Adipose tissue (tissue), 3 donors: ENCODE measurements around the gene FAM162B. TPM values are rescaled to one million over a fixed set of nuclear protein-coding genes. Genes with fewer than 3 reads are reported as not detected.
"Not testable (repeated sequence)": the region's sequence is repeated elsewhere in the genome, so short reads cannot be mapped to it uniquely, and the experiment has no call there.

Source experiments
- H3K27ac ChIP-seq: one replicate; pipeline ENCODE4 v1.5.1; 2013; ENCODE audit warnings: low read depth, low read length
- WGBS, 3 donors: extraction: QIAGEN DNeasy Blood & Tissue Kit; methylation state at CpG; one replicate each; pipeline ENCODE4 v1.1.7; 2013; 5-methylcytosine and 5-hydroxymethylcytosine counted together
- polyA plus RNA-seq, 3 donors: library from polyadenylated mRNA; stranded (reverse); fragments of 200-250 nt; gene quantifications; one replicate each; pipeline ENCODE4 v1.2.3, GENCODE V29; 2013
- donor health status: healthy with polysubstance abuse.
- donor health status: Bipolar disorder and iron deficiency.
- donor health status: healthy.

Gene FAM162B
- polyA plus RNA-seq, 3 donors: 2.4 to 9.9 (median 9.0) TPM

DNA sequence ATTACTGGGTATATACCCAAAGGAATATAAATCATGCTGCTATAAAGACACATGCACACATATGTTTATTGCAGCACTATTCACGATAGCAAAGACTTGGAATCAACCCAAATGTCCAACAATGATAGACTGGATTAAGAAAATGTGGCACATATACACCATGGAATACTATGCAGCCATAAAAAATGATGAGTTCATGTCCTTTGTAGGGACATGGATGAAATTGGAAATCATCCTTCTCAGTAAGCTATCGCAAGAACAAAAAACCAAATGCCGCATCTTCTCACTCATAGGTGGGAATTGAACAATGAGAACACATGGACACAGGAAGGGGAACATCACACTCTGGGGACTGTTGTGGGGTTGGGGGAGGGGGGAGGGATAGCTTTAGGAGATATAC is 25.0 kb downstream of the FAM162B start:
- not testable (repeated sequence) for H3K27ac ChIP-seq
- WGBS, 3 donors: 89 to 94% (median 93%) methylated on average over 3 of the region's 3 CpGs

DNA sequence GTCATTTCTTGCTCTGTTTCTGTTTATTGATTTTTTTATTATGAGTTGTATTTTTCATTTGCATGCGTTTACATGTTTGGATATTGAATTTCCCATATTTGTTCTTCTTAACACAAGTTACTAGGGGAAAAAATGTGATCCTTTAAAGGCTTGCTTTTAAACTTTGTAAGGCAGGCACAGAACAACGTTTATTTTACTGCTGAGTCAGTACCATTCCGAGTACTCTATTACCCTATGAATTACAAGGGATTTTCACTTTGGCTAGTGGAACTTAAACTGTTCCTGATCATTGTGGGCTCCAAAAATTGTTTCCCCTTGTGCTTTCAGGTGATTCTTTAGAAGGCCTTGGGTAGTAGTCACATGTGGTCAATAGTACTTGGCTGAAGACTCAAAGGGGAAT is 28.5 kb downstream of the FAM162B start:
- 95 to 98% (median 98%) methylated on average over 3 of the region's 3 CpGs for WGBS, 3 donors
- H3K27ac ChIP-seq: no peak overlapping the region

DNA sequence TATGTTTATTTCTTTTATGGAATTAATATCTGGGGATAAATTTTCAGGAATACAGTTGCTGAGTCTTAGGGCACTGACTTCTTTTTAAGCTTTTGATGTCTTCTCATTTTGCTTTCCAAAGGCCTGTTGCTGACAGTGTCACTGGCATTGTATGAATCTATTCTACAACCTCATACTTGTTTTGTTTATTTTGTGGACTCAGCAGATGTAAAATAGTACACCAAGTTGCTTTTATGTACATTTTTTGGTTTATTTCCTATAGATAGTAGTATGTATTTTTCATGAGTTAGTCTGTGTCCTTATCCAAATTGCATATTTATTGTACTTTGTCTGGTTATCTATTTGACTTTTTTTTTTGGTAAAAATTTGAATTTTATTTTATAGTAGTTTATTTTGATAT is 35.0 kb downstream of the FAM162B start:
- H3K27ac ChIP-seq: no peak overlapping the region

DNA sequence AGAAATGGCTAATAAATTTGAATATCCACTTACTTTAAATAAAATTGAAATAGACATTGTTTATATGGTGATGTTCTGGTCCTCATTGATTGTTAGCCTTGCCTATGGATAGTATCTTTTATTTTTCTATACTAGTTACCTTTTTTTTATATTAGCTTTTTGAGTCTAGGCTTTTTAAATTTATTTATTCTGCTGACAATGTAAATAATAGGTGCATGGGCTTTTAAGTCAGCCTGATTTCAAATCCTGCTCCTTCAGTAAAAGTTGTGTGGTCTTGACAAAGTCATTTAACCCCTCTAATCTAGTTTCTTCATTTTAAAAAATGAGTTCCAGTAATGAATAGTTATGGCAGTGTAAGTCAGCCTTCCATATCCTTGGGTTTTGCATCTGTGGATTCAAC is 38.6 kb downstream of the FAM162B start:
- no peak overlapping the region for H3K27ac ChIP-seq

DNA sequence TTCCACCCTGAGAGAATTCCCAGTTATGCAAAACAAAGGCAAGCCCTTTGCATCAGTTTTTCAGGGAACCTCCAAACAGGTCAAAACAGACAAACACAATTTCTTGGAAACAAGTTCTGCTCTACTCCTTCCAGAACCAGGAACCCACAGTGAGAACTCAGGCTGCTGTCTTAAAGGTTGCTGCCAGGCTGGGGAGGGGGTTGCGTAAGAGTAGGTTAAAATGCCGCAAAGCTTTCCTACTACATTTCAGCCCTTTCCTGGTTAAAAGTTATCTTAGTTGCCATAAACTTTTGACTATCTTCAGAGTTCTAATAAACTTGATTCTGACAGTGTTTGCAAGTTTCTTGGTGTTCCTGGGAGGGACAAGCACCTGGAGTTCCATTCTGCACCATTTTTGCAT is 50.8 kb downstream of the FAM162B start:
- WGBS, 3 donors: 78 to 98% (median 78%) methylated on average over 2 of the region's 2 CpGs
- H3K27ac ChIP-seq: no peak overlapping the region

DNA sequence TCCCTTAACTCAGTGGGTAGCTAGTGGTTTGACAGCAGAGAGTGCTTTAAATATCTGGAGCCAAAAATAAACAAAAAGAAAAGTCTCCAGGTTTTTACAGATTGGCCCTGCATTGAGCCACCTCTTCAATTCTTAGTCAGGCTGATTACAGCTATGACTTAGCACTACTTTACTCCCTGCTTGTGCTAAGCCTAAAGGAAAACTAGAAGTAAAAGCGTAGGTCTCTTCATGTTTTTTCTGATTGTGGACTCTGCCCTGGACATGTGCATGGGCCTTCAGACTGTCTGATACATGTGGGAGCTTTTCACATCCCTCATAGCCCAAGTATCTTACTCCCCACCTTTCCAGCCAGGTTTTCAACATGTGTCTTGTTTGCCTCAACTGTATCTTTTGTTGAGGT is 51.2 kb downstream of the FAM162B start:
- 94 to 100% (median 96%) methylated on average over 1 of the region's 1 CpG for WGBS, 3 donors

DNA sequence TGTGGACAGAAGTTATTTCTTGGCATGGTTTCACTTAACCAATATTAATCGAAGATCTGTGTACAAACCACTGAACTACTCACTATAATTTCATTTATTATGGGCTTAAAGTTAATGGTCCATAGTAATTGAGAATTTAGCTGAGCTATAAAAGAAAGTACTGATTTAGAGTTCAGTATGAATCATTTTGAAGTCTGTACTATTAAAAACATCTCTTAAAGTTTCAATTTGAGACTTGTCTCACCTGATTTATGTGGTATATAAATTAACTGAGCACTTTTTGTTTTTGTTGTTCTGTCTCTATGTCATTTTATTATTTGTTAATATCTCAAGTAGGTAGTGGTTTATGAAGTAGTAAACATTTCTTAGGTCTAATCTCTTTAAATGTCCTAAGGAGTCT is 59.6 kb downstream of the FAM162B start:
- no peak overlapping the region for H3K27ac ChIP-seq
- WGBS, 3 donors: 74 to 92% (median 90%) methylated on average over 1 of the region's 1 CpG

More for the DNA sequence above, 51.2 kb downstream of the FAM162B start:
- no peak overlapping the region for H3K27ac ChIP-seq

DNA sequence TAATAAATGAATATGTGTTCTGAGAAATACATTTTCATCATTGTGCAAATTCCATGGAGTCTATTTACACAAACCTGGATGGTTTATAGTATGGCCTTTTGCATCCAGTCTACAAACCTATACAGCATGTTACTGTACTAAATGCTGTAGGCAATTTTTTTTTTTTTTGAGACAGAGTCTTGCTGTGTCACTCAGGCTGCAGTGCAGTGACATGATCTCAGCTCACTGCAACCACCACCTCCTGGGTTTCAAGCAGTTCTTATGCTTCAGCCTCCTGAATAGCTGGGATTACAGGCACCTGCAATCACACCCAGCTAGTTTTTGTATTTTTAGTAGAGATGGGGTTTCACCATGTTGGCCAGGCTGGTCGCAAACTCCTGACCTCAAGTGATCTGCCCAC is 61.6 kb downstream of the FAM162B start:
- not testable (repeated sequence) for H3K27ac ChIP-seq
- WGBS, 3 donors: 95 to 100% (median 100%) methylated on average over 1 of the region's 1 CpG

Other genes with a start within 250 kb of the FAM162B start
- under 1 TPM; 0.02 to 0.45 (median 0.06) TPM for gene TRAPPC3L, start 220.0 kb downstream of the FAM162B start, polyA plus RNA-seq
- gene CALHM4, start 212.0 kb downstream of the FAM162B start, polyA plus RNA-seq: not detected
- gene RWDD1, start 194.2 kb downstream of the FAM162B start, polyA plus RNA-seq: 10 to 100 TPM; 38.8 to 82.7 (median 40.1) TPM
- under 1 TPM; 0.15 to 0.27 (median 0.22) TPM for gene RSPH4A, start 149.2 kb downstream of the FAM162B start, polyA plus RNA-seq
- gene ZUP1, start 97.0 kb downstream of the FAM162B start, polyA plus RNA-seq: 1 to 10 TPM; 4.4 to 5.7 (median 4.7) TPM
- 1 to 10 TPM; 1.0 to 4.7 (median 4.4) TPM for gene KPNA5, start 84.5 kb downstream of the FAM162B start, polyA plus RNA-seq
- not detected for gene GPRC6A, start 63.4 kb upstream of the FAM162B start, polyA plus RNA-seq
- gene RFX6, start 111.5 kb upstream of the FAM162B start, polyA plus RNA-seq: 1 to 10 TPM in 1 of 3 donors, under 1 TPM in 1, not detected in 1; 0.10 to 1.0 TPM